Inferior parietal cortex (tissue), 1 donor: Measurements from ENCODE around the gene PRR30.

Experiments used
- DNase-seq: peaks from one replicate; pipeline ENCODE4 v3.0.0-alpha.2; 2016; ENCODE audit errors: extremely low spot score

Gene PRR30

DNA sequence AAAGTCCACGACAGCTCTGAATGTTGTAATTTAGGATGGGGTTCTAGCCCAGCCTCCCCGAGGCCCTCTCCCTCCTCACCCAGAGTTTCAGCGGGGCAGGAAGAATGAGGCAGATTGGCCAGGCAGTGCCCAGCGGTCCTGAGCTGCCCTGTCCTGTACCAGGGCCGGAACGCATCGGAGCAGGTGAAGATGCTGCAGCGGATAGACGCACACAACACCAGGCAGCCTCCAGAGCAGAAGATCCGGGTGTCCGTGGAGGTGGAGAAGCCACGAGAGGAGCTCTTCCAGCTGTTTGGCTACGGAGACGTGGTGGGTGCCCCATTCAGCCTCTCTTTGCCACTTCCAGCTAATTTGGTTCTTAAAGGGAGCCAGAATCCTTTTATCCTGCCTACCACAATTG lies 41.9 kb downstream of the PRR30 start:
- no peak for DNase-seq

DNA sequence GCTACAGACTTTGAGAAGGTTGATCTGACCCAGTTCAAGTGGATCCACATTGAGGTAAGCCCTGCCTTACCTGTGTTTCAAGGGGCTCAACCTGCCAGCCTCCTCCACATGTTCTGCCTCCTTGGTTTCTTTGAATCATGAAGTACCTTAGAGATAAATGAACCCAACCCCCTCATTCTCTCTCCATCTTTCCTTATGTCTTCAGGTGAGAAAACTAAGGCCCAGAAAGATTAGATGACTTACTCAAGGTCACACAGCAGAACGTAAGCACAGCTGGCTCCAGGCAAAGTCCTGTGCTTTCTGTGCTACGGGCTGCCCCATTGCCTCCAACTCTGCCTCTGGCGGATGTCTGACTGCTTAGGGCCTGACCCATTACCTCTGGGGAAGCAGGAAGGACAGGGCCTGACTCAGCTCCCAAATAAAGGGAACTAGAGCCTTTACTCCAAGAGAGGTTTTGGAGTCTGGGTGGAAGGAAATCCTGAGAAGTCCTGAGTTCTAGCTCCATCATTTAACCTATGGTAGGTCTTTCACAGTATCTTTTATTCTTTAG lies 42.4 kb downstream of the PRR30 start:
- DNase-seq: no peak

DNA sequence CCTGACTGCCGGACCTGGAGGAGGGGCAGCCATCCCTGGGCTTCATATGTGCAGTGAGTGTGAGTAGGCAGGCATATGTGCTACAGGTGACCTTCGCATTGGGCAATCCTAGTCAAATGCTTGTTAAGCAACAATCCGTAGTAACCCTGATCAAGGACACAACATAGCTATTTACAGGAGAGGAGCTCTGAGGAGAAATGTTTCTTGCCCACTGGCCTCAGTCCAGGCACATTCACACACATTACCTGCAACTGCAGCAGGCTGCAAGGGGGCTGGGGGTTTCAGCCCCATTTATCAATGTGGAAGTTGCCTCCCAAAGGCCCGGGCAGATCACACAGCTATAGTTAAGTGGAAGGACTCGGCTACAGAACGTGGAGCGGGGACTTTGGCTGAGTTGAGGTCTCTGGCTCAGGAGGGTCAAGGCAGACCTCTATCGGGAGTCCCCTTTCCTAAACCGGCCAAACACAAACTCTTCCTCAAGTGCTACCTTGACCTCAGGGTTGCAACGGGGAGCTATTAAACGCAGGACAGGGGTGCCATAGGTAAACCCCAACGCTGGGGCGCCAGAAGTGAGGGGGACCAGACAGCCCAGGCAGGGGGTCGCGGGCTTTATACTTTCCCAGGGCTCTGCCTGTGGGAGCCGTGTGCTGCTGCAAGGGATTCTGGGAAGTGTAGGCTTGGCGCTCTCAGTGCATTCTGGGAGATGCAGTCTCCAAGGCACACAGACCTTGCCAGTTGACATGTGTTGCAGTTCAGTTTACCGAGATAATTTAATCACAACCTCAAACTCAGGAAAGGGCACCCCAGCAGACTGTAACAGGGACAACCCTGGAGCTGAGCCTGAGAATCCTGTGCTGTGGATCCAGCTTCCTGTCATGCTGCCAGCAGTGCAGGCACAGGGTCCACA lies 43.2 kb downstream of the PRR30 start:
- DNase-seq: peak; percentile 82

DNA sequence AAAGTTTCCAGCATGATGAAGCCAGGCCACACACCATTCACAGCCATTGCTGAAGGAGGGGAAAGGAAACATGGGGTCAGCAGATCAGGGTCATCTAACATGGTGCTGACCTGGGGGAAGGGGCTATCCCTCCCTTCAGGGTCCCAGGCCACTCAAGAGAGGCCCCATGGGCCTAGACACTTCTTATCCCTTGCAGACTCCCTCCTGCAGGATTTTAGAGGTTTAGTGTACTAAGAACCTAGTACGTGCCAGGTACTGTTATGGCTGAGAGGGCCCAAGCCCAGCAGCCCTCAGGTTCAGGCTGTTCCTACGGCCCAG lies 43.8 kb downstream of the PRR30 start:
- DNase-seq: no peak

GRCh38 chr2:27094353-27094984 lies 44.7 kb downstream of the PRR30 start:
- no peak for DNase-seq

DNA sequence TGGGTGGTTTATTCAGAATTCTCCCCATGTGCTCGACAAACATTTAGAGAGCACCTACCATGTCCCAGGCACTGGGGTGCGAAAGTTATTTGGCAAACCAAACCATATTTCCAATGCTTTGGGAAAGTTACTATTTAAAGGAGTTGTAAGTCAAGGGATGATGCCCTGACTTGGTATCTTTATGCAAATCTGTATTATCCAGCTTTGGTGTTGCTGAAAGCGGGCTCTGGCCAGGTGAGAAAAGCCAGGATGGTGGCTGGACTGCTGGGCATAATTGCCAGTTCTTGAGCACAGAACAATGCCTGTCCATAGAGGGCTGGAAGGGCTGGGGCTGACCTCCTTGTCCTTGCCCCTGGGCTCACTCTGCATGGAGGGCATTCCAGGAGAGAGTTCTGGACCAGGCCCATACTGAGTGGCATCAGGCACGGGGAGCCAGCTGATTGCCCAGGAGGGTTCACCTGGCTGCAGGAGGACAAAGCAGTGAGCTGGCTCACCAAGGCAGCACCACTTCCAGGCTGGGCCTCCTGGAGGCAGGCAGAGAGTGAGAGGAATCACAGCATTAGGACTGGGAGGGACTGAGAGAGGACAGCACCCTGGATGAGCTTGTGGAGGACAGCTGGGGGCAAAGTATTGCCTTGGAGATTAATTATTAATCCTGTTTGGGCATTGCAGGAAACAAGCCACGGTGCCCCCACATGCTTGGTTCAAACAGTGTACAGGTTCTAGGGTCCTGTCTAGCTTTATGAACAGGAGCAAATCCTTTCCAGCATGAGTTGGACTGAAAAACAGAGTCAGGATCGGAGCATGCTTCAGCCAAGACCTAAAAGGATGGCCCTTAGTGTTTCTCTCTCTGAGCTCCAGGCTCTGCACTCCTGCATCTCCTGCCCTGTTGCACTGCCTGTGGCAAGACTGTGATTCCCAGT lies 45.5 kb downstream of the PRR30 start:
- no peak for DNase-seq

DNA sequence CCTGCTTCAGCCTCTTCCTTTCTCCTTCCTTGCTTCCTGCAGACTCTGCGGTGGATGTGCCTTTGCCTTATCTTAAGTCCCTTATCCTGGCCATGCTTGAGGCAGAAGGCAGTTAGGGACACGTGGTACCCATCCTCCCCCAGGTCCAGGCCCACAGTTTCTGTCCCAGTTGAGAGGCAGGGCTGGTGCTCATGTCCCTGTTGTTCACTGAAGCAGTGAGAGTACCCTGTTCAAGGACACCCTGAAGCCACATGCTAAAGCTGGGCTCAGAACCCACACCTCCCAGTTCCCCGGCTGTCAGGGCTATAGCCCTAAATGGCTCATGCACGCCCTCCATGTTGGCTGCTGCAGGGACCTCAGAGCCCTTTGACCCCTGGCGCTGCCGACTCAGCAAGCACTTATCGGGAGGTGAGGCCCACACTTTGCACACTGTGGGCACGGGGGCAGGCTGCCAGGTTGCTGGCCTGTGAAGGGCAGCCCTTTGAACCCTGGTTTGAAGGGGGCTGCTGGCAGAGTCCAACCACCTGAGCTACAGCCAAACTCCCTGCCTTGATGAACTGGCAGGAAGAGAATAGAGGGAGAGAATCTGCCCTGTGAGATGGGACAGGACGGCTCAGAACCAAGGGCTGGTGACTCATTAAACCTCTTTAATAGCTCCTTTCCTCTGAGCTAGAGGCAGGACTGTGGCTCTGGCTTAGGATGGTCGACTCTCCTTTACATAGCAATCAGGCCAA lies 46.3 kb downstream of the PRR30 start:
- DNase-seq: no peak

DNA sequence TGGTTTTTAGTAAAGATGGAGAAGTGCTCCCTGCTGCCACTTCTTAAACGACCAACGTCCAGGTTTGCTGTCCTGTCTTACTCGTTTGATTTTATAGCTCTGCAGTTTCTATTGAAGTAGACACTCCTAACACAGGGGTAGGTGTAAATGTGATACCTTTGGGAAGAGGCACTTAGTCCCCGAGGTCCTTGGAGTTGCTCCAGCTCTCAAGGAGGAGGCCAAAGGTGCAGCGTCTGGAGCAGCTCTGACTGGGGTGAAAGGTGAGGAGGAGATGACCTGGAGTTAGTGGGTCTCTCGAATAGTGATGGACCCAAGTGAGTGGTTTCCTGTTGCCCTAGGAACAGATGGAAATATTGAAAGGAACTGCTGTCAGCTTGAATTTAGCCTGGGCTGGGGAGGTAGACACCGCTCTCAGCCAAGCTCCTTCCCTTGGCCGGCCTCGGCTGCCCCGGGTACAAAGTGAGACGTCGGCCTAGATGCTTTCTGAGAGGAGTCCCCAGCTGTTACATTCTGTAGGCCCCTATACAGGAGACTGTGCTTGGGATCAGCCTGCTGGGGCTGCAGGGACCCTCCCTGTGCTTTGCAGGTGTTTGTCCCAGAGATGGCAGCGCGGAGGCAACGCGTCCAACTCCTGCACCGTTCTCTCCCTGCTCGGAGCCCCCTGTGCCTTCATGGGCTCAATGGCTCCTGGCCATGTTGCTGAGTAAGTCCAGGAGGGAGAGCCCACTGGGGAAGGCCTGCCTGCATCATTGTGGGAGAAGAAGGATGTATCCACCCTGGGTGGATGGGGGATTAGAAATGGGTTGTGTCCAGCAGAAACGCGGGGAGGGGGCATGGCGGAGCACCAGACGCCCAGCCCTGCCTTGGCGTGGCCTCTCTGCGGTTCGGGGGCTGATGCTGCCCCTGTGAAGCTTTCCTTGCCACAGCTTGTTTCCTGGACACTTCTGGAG lies 47.2 kb downstream of the PRR30 start:
- no peak for DNase-seq

DNA sequence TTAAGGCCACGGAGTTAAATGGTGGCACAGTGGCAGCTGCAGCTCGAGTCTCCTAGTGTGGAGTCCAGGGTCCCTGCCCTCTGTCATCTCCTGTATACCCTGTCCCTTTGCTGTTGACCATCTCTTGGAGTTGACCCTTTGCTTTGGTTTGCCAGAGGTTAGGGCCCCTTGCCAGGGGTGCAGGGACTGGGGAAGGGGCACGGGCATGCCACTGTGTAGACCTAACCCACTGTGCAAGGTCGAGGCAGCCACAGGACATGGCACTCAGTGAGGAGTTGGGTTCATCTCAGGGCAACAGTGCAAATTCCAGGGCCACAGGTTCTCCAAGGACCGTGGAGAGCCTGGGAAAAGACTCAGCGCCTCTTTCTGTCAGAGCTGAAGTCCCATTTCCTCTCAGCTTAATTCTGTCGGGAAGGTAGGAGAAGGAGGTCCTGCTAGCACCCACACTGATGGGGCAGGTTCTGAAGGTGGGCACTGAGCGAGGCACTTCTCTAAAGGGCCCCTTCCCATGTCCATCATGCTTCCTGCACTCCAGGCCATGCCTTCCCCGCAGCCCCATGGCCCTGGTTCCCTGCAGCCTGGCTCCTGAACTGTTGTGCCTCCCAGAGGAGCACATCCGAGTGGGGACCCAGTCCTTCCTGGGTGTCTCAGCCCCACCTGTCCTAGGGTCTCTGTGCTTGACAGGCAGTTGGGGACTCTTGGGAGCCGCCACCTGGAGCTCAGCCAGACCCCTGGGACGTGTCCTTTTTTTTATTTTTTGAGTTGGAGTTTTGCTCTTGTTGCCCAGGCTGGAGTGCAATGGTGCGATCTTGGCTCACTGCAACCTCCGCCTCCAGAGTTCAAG lies 49.9 kb downstream of the PRR30 start:
- no peak for DNase-seq

DNA sequence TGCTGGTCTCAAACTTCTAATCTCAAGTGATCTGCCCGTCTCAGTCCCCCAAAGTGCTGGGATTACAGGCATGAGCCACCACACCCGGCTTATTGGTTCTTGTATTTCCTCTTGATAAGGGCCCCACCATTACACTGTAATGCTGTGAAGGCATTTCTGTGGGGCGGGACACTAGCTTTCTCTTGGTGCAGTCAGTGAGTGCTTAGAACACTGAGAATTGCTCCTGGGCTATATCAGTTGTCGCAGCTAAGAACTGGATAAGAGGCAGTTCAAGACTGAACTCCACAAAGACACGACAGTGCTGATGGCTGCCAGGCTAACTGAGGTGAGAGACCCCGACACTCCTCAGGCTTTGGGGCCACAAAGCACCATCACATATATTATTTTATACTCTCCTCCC lies 50.6 kb downstream of the PRR30 start:
- no peak for DNase-seq

- no peak for DNase-seq
These were observed 51.3 kb downstream of the PRR30 start for GRCh38 chr2:27087823-27088410.
